ENCODE data around the gene ZXDC.

GRCh38 chr3:126480206-126480605 is 4.5 kb upstream of the ZXDC start:
- no peak for TF ChIP-seq SMAD4 (CRISPR knock-in tag; conservative IDR thresholded peaks at IDR 0.05)
- TF ChIP-seq SREBF2 (CRISPR knock-in tag; IDR thresholded peaks at IDR 0.05), result no peak
- no peak for TF ChIP-seq MEF2A (IDR thresholded peaks at IDR 0.05; ENCODE audit: control insufficient read depth, low read depth, low read length)
- no peak for TF ChIP-seq EP300 (IDR thresholded peaks at IDR 0.05; ENCODE audit: low read length)
- TF ChIP-seq SP2 (IDR thresholded peaks at IDR 0.05; ENCODE audit: extremely low read depth, low read depth, low read length, poor library complexity, severe bottlenecking), result no peak
- TF ChIP-seq DPF2 (IDR thresholded peaks at IDR 0.05), result no peak
- no peak for TF ChIP-seq SMC3 (conservative IDR thresholded peaks at IDR 0.05; ENCODE audit: insufficient read depth, low read depth, low read length)
- TF ChIP-seq POLR2G (IDR thresholded peaks at IDR 0.05; ENCODE audit: low read depth, low read length), result no peak
- TF ChIP-seq NR2F6 (CRISPR knock-in tag; IDR thresholded peaks at IDR 0.05), result no peak
- no peak for TF ChIP-seq TCF7 (IDR thresholded peaks at IDR 0.05; ENCODE audit: borderline replicate concordance)
- TF ChIP-seq CREB3 (tag; conservative IDR thresholded peaks at IDR 0.05; ENCODE audit: low read depth), result no peak
